Subcutaneous adipose tissue (tissue), 4 donors: ENCODE measurements around the gene INPP4B. TPM values are rescaled to one million over a fixed set of nuclear protein-coding genes. Genes with fewer than 3 reads are reported as not detected.

Experiments used
- CTCF ChIP-seq: fragments of 450-650 bp; IDR thresholded peaks from one replicate; pipeline ENCODE4 v1.5.1; 2016; ENCODE audit warnings: low read depth, mild to moderate bottlenecking, control low read depth, antibody characterized with exemption, moderate library complexity
- total RNA-seq, 4 donors: library from RNA; depleted of rRNA; stranded (reverse); fragments of >200 nt; gene quantifications; one replicate each; pipeline ENCODE4 v1.1.0, GENCODE V29; 2016

Gene INPP4B
- total RNA-seq, 4 donors from 2014 or later: 14.3 to 28.1 (median 24.6) TPM

GRCh38 chr4:142324572-142324971 lies 521.5 kb downstream of the INPP4B start:
- TF ChIP-seq CTCF: no peak

GRCh38 chr4:142322996-142323395 lies 523.1 kb downstream of the INPP4B start:
- no peak for TF ChIP-seq CTCF

GRCh38 chr4:142318280-142318679 lies 527.8 kb downstream of the INPP4B start:
- TF ChIP-seq CTCF: no peak

- TF ChIP-seq CTCF: no peak
Measured at GRCh38 chr4:142316913-142317312, 529.2 kb downstream of the INPP4B start.

- TF ChIP-seq CTCF: no peak
Measured at GRCh38 chr4:142316025-142316424, 530.1 kb downstream of the INPP4B start.

- TF ChIP-seq CTCF: no peak
Measured at GRCh38 chr4:142314686-142315085, 531.4 kb downstream of the INPP4B start.

- TF ChIP-seq CTCF: no peak
Measured at GRCh38 chr4:142314247-142314646, 531.9 kb downstream of the INPP4B start.

- no peak for TF ChIP-seq CTCF
Measured at GRCh38 chr4:142312391-142312790, 533.7 kb downstream of the INPP4B start.
